HG02938 (cell line): ENCODE results near the gene DNAH12.
"Not testable (repeated sequence)": the region's sequence is repeated elsewhere in the genome, so short reads cannot be mapped to it uniquely, and the experiment has no call there.

Experiments used
- ATAC-seq: cut with Tn5 transposase; IDR thresholded peaks from one replicate; pipeline ENCODE4 v1.9.1; 2021; ENCODE audit warnings: mild to moderate bottlenecking, moderate library complexity; ENCODE audit not compliant: unreplicated experiment

The DNAH12 gene

DNA sequence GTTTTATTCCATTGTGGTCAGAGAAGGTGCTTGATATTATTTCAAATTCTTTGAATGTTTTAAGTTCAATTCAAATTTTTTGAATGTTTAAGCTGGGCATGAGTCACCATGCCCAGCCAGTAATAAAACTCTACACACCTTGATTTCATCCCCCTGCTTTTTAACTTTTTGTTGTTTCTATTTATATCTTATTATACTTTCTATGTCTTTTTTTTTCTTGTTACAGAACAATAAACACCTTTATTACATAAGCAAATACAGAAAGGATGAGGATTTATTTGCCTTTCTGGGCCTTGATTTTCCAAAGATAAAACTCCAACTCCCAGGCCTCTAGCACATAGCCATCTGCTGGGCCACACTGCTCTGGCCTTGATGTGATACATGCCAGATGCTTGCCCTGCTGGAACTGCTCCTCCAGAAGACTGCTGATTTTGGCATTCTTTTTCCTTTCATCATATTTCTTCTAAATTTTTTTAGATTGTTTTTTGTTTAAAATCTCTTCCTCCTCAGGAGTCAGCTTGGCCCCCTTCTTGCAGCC, 14.0 kb downstream of the DNAH12 start:
- no peak for ATAC-seq

DNA sequence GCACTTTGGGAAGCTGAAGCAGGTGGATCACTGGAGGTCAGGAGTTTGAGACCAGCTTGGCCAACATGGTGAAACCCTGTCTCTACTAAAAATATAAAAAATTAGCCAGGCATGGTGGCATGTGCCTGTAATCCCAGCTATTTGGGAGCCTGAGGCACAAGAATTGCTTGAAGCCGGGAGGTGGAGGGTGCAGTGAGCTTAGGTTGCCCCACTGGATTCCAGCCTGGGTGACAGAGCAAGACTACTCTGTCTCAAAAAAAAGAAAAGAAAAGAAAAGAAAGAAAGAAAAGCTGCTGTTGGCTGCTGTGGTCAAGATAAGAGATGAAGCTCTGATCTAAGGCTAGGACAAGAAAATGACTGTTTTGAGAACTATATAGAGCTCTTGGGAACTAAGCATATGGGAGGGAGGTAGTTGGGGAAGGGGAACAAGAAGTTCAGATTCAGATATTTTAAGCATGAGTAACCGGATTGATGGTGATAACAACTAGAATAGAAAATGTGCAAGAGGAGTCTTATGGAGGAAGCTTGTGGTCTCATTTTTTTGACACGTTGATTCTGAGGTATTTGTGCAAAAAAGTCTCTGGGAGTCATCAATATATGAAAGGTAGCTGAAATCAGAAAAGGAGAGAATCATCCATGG, 25.7 kb downstream of the DNAH12 start:
- no peak for ATAC-seq

DNA sequence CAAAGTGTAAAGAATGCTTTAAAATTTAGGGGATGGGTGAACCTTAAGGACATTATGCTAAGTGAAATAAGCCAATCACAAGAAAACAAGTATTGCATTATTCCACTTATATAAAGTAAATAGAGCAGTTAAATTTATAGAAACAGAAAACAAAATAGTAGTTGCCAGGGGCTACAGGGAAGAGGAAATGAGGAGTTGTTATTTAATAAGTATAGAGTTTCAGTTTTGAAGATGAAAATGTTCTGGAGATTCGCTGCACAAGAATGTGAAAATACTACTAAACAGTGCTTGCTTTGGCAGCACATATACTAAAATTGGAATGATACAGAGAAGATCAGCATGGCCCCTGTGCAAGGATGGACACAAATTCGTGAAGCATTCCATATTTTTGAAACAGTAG, 32.0 kb downstream of the DNAH12 start:
- no peak for ATAC-seq

DNA sequence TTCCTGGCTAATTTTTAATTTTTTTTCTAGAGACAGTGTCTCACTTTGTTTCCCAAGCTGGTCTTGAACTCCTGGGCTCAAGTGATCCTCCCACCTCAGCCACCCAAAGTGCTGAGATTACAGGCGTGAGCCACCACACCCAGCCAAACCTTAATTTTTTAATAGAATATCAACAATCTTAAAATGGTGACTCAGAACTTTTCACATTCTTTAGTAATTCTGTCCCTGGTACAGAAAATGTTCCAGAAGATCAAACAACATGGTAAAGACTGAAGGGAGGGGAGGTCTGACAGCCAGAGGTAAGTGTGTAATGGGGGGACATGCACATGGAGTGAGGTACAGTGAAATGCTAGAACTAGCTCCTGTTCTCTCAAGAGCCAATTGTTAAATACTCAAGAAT, 38.2 kb downstream of the DNAH12 start:
- no peak for ATAC-seq

DNA sequence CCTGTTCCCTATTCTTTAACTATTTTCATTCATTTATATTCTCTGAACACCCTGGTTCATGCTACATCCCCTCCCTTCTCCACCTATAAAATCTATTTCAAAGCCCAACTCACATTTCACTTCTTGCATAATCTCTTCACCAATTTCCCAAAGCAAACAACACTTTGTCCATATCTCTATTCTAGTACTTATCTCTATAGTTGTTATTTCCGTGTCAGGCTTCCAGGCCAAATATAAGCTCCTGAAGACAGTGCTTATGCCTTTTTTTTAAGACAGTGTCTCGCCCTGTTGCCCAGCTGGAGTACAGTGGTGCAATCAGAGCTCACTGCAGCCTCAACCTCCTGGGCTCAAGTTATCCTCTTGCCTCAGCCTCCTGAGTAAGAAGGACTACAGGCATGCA, 43.6 kb downstream of the DNAH12 start:
- ATAC-seq: no peak

DNA sequence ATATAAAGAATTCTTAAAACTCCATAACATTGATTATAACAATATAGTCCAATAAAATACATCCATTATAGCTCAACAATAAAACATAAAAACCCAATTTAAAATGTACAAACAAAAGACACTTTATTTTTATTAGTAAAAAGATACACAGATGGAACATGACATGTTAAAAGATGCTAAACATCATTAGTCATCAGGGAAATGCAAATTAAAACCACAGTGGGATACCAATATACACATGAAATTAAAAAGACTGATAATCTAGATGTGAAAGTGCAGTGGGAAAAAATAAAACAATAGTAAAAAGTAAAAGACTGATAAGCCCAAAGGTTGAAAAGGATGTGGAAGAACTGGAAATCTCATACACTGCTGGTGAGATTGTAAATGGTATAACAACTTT, 46.2 kb downstream of the DNAH12 start:
- ATAC-seq: no peak

DNA sequence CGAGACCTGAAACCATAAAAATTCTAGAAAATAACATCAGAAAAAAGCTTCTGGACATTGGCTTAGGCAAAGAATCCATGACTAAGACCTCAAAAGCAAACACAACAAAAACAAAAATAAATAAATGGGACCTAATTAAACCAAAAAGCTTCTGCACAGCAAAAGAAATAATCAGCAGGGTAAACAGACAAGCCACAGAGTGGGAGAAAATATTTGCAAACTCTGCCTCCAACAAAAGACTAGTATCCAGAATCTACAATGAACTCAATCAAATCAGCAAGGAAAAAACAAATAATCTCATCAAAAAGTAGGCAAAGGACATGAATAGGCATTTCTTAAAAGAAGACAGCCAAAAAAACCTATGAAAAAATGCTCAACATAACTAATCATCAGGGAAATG, 59.6 kb downstream of the DNAH12 start:
- no peak for ATAC-seq

DNA sequence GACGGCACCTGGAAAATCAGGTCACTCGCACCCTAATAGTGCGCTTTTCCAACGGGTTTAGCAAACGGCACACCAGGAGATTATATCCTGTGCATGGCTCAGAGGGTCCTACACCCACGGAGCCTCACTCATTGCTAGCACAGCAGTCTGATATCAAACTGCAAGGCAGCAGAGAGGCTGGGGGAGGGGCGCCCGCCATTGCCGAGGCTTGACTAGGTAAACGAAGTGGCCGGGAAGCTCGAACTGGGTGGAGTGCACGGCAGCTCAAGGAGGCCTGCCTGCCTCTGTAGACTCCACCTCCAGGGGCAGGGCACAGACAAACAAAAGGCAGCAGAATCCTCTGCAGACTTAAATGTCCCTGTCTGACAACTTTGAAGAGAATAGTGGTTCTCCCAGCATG, 67.0 kb downstream of the DNAH12 start:
- not testable (repeated sequence) for ATAC-seq

DNA sequence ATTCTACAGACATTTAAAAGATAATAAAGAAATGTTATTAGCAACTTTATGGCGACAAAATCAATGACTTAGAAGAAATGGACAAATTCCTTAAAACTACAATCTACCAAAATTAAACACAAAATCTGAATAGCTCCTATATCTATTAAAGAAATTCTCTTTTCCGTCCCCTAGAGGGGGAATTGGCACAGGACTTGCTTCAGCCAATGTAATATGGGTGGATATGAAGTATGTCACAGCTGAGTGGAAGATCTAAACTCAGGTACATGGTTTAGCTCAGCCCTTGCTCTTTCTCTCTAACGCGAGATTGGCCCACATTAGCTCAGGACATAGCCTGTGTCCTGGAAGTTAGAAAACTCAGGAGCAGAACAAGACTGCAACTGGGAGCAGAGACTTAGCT, 79.3 kb downstream of the DNAH12 start:
- ATAC-seq: no peak

DNA sequence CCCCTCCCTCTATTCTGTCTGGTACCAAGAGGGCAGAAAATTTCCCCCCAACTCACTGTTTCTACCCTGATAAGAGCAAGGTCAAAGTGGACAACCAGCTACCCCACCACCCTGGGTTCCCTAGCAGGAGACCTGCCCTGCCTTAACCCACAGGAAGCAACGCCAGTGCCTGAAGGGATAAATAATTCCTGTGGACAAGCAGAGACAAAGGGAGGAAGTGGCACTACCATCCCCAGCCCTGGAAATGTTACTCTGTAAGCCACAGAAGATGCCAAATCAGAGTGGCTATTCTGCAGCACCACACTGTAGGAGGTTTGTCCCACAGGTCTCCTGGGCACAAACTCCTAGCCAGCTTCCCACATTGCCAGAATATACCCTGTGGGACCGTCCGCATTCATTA, 80.1 kb downstream of the DNAH12 start:
- no peak for ATAC-seq

DNA sequence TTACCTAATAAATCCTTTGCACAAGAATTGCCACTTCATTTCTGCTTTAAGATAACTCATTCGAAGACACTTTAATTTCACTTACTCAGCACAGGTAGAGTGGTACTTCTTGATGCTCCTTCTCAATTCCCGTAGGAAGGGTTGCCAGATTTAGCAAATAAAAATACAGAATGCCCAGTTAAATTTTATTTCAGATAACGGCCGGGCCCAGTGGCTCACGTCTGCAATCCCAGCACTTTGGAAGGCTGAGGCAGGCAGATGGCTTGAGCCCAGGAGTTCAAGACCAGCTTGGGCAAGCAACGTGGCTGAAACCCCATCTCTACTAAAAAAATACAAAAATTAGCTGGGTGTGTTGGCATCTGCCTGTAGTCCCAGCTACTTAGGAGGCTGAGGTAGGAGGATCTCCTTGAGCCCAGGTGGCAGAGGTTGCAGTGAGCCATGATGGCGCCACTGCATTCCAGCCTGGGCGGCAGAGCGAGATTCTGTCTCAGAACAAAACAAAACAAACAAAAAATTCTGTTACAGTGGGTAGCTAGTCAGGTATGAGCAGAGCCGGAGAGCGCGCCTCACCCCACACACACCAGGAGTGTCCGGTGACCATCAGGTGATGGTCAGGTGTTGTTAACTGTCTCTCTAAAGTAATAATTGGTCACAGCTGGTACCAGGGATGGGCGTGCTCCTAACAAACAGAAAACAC, 92.8 kb downstream of the DNAH12 start:
- no peak for ATAC-seq

DNA sequence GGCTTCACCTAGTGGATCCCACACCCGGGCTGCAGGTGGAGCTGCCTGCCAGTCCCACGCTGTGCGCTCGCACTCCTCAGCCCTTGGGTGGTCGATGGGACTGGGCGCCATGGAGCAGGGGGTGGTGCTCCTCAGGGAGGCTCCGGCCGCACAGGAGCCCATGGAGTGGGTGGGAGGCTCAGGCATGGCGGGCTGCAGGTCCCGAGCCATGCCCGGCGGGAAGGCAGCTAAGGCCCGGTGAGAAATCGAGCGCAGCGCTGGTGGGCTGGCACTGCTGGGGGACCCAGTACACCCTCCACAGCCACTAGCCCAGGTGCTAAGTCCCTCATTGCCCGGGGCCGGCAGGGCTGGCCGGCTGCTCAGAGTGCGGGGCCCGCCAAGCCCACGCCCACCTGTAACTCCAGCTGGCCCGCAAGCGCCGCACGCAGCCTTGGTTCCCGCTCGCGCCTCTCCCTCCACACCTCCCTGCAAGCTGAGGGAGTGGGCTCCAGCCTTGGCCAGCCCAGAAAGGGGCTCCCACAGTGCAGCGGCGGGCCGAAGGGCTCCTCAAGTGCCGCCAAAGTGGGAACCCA, 94.8 kb downstream of the DNAH12 start:
- ATAC-seq: not testable (repeated sequence)

DNA sequence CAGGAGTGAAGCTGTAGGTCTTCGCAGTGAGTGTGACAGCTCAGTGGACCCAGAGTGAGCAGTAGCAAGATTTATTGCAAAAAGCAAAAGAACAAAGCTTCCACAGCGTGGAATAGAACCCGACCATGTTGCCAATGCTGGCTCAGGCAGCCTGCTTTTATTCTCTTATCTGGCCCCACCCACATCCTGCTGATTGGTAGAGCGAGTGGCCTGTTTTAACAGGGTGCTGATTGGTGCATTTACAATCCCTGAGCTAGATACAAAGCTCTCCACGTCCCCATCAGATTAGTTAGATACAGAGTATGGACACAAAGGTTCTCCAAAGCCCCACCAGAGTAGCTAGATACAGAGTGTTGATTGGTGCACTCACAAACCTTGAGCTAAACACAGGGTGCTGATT, 95.7 kb downstream of the DNAH12 start:
- ATAC-seq: not testable (repeated sequence)

DNA sequence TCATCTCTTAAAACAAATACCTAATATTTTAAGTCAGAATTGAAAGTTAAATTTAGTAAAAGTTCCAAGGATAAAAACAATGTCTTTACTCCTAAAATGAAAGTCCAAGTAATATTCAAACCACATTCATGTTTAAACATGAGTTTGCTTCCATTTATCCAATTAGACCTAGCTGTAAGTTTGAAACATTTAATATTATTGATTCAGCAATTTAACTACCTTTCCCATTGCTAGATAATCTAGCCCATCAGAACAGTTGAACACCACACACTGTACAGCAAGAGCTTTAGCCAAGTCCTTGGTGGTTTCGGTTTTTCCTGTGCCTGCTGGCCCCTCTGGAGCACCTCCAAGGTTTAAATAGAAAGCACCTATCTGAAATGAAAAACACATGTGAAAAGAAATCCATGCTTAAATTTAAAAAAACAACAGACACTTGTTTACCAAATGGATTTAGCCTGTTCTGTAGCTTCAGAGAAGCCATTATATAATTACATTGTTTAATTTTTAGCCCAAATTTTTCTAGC, 97.8 kb downstream of the DNAH12 start:
- ATAC-seq: no peak

DNA sequence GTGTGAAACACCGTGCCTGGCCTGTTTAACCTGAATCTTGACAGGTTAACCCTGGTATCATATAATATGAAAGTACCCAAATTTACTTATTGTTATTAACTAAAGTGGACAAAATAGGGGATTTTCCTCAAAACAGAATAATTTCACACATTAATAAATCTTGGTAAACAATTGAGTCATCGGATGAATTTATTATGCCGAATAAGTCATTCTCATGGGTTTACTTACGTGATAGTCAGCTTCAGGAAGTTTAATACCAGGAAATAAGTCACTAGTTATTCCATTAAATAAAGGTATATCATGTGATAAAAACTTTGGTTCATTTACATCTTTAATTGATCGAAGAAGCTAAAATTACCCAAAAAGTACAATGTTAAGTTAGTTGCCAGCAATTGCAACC, 99.7 kb downstream of the DNAH12 start:
- no peak for ATAC-seq

DNA sequence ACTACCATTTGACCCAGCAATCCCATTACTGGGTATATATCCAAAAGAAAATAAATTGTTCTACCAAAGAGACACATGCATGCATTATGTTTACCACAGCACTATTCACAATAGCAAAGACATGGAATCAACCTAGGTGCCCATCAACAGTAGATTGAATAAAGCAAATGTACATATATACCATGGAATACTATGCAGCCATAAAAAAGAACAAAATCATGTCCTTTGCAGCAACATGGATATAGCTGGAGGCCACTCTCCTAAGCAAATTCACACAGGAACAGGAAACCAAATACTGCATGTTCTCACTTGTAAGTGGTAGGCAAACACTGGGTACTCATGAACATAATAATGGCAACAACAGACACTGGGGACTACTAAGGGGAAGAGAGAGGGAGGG, 104.0 kb downstream of the DNAH12 start:
- ATAC-seq: not testable (repeated sequence)

DNA sequence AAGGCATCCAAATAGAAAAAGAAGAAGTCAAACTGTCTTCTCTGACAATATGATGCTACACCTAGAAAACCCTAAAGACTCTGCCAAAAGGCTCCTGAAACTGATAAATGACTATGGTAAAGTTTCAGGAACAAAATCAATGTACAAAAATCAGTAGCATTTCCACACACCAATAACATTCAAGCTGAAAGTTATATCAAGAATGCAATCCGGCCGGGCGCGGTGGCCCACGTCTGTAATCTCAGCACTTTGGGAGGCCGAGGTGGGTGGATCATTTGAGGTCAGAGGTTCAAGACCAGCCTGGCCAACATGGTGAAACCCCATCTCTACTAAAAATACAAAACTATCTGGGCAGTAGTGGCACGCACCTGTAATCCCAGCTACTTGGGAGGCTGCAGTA, 105.7 kb downstream of the DNAH12 start:
- ATAC-seq: not testable (repeated sequence)

DNA sequence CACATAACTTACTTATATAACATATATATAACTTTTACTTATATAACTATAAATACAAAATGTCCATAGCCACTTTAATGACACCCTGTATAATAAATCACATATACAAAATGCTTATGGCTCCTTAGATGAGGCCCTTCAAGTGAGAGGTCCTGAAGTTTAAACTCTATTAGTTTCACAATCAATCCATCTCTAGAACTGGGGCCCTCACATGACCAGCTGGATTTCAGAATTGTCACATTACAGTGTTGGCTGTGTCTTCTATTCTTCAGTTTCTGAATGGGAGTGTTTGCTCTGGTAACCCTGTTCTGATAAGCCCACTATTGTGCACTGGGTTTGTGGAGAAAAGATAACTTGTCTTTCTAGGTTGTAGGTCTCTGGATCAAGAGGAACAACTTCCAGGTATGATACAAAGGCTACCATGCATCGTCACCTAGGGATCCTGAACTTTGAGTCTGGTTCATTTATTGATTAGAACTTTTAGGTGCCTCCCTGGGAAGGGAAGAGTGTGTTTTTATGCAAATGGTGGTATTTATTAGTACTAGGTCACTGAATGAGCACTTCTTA, 107.9 kb downstream of the DNAH12 start:
- no peak for ATAC-seq

DNA sequence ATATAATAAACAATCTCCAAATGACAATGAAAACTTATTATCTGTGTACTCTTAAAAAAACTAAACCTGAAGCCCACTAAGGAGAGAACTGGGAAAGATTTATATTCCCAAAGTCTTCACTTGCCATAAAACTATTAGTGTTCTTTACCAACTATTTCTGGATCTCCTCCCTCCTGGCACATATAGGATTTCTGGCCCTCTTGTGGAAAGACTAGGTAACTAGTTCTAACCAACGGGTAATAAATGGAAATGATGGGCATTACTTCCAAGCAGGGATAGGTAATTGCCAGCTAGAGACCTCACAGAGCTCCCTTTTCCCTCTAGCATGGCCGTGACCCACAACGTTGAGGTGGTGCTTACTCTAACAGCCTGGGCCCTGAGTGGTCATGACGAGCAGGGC, 110.1 kb downstream of the DNAH12 start:
- no peak for ATAC-seq

DNA sequence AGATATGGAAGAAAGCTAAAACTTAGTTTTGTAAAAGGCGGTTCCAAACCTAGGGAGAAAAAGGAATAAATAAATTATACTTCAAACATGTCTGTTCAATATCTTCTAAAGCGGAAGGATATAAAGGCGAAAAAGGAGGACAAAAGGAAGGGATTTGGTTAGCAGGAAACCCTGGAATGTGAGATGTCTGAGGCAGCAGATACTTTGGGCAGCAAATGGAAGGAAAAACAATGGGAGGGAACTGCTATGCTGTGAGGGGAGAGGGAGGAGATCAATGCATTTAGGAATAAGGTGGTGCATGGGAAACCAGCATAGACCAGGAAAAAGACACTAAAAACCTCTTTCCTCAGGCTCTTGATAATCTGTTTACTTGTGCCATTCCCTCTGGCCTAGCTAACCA, 120.8 kb downstream of the DNAH12 start:
- ATAC-seq: no peak

DNA sequence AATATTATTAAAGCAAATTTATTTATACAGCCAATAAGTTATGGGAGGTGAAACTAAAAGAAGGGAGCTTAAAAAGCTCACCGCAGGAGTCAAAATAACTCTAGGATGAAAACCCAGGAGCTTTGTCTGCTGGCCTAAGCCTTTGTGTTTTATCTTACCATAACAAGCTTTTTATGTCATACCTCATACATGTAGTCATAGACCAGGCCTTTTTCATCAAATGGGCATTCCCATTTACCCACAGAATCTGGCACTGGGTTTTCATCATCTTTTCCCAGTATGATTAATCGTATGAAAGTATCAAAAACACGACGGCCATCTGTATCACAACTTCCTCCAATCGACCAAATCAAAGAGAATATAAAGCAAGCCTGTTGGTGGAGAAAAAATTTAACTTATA, 122.8 kb downstream of the DNAH12 start:
- no peak for ATAC-seq

DNA sequence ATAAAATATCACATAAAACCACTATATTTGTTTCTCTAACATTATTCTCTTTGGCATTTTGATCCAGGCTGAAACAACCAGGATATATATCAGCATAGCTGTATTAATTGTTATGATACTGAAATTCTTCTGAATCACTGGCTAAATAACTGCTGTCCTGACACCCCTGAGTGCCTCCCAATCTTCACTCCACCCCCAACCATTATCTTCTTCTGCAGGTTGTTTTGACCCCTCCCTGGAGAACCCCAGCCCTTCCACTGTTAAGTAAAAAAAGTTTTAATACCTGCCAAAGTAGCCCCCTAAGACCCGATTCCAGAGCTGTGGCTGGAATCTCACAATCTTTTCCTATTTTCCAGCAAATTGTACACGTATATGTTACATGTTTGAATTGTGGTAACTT, 124.1 kb downstream of the DNAH12 start:
- ATAC-seq: no peak
